Astrocyte (in vitro differentiated cells and primary cell): ENCODE data around the gene TMEM45B. TPM values are rescaled to one million over a fixed set of nuclear protein-coding genes. Genes with fewer than 3 reads are reported as not detected.

Source experiments
- DNase-seq: peaks from one replicate; pipeline ENCODE4 v3.0.0-alpha.2; 2010; ENCODE audit warnings: low read depth
- FAIRE-seq: peaks from 2 replicates; lab custom pipeline; 2011; peaks lifted over from hg19 to GRCh38; lab: Jason Lieb, UNC
- H2AFZ ChIP-seq: 2 replicates; pipeline ENCODE4 v1.6.0; 2012; ENCODE audit warnings: low read depth, low read length, inconsistent platforms
- H3K27ac ChIP-seq: 2 replicates; pipeline ENCODE4 v1.5.1; 2011; ENCODE audit warnings: low read depth, low read length, inconsistent platforms
- H3K27me3 ChIP-seq: 2 replicates; pipeline ENCODE4 v1.6.0; 2011; ENCODE audit warnings: low read length, inconsistent platforms; ENCODE audit not compliant: insufficient read depth
- H3K36me3 ChIP-seq: 2 replicates; pipeline ENCODE4 v1.5.1; 2011; ENCODE audit warnings: low read length, inconsistent platforms; ENCODE audit not compliant: insufficient read depth
- H3K4me1 ChIP-seq: 2 replicates; pipeline ENCODE4 v1.5.1; 2011; ENCODE audit warnings: low read length, inconsistent platforms; ENCODE audit not compliant: insufficient read depth
- H3K4me2 ChIP-seq: 2 replicates; pipeline ENCODE4 v1.6.0; 2012; ENCODE audit warnings: low read length, inconsistent platforms
- H3K4me3 ChIP-seq: 2 replicates; pipeline ENCODE4 v1.5.1; 2011; ENCODE audit warnings: low read depth, mild to moderate bottlenecking, low read length, inconsistent platforms; ENCODE audit not compliant: insufficient read depth
- H3K79me2 ChIP-seq: 2 replicates; pipeline ENCODE4 v1.6.0; 2012; ENCODE audit warnings: mild to moderate bottlenecking, low read length, inconsistent platforms; ENCODE audit not compliant: insufficient read depth
- H3K9ac ChIP-seq: 2 replicates; pipeline ENCODE4 v1.6.0; 2012; ENCODE audit warnings: mild to moderate bottlenecking, low read length, inconsistent platforms
- H3K9me3 ChIP-seq: 2 replicates; pipeline ENCODE4 v1.5.1; 2012; ENCODE audit warnings: low read depth, mild to moderate bottlenecking, low read length, inconsistent platforms; ENCODE audit not compliant: insufficient read depth
- H4K20me1 ChIP-seq: 2 replicates; pipeline ENCODE4 v1.6.0; 2012; ENCODE audit warnings: low read length, inconsistent platforms; ENCODE audit not compliant: insufficient read depth
- H3K27ac Mint-ChIP-seq: one replicate; pipeline ENCODE4 v1.8.0; 2021; ENCODE audit warnings: mild to moderate bottlenecking, mixed read lengths; ENCODE audit not compliant: unreplicated experiment
- H3K27me3 Mint-ChIP-seq: one replicate; pipeline ENCODE4 v1.8.0; 2021; ENCODE audit warnings: low read depth, mixed read lengths; ENCODE audit not compliant: unreplicated experiment
- H3K36me3 Mint-ChIP-seq: one replicate; pipeline ENCODE4 v1.8.0; 2021; ENCODE audit warnings: low read depth, mixed read lengths; ENCODE audit not compliant: unreplicated experiment
- H3K4me1 Mint-ChIP-seq: one replicate; pipeline ENCODE4 v1.8.0; 2021; ENCODE audit warnings: low read depth, mixed read lengths; ENCODE audit not compliant: unreplicated experiment
- H3K4me3 Mint-ChIP-seq: one replicate; pipeline ENCODE4 v1.8.0; 2021; ENCODE audit warnings: mild to moderate bottlenecking, moderate library complexity, mixed read lengths; ENCODE audit not compliant: unreplicated experiment
- H3K9me3 Mint-ChIP-seq: one replicate; pipeline ENCODE4 v1.8.0; 2021; ENCODE audit warnings: mild to moderate bottlenecking, mixed read lengths; ENCODE audit not compliant: unreplicated experiment
- EZH2 ChIP-seq: IDR thresholded peaks from 2 replicates; pipeline ENCODE4 v1.6.1; 2012; ENCODE audit warnings: mild to moderate bottlenecking, low read length, inconsistent platforms; ENCODE audit not compliant: insufficient read depth
- total RNA-seq: library from RNA; stranded (reverse); gene quantifications from 2 replicates; pipeline ENCODE4 v1.2.1, GENCODE V29; 2021
- TF ChIP-seq, protein P1 (sequence below): IDR thresholded peaks from 2 replicates; pipeline ENCODE4 v1.5.1; 2011; ENCODE audit warnings: low read depth, mild to moderate bottlenecking, inconsistent platforms, low read length, moderate library complexity; ENCODE audit not compliant: insufficient read depth

TMEM45B gene
- total RNA-seq, 1 donor from 2014 or later, result not detected

DNA sequence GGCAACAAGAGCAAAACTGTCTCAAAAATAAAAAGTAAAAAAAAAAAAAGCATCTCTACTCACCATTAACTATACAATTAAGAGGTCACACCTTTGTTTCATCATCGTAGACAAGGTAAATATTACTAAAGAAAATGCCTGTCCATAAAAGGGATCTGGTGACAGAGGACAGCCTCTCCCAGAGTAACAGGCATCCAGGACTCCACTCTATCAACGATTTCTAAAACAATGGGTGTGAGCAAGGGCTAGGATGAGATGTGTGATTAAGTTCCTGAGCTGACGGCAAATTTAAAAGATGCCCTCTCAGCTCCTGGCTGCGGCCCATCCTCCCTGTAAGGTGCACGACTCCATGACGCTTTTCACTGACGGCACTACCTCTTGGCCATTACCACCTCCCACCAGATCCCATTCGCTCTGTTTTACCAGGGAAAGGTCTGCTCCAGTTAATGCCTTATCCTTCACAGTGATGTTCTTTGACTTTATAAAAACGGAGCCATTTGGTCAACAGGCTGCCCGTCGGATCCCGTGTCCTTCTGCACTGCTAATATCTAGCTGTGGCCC lies 2.3 kb upstream of the TMEM45B start:
- Histone ChIP-seq H3K4me1 (peaks cover 3% of the 10 kb centered on the region), H3K36me3 (no peaks in the 10 kb centered on the region), H2AFZ (no peak overlapping the region), H3K27me3 (peaks cover 23% of the 10 kb centered on the region), H3K9me3 (no peaks in the 10 kb centered on the region), H3K4me2 (no peak overlapping the region), H3K27ac (no peak overlapping the region), H3K79me2 (no peaks in the 10 kb centered on the region), H3K4me3 (no peak overlapping the region), H3K9ac (no peak overlapping the region), H4K20me1 (no peaks in the 10 kb centered on the region)
- Mint-ChIP-seq H3K27me3 (peaks cover 49% of the 10 kb centered on the region), H3K27ac (no peak overlapping the region), H3K4me1 (no peaks in the 10 kb centered on the region), H3K9me3 (peaks cover 16% of the 10 kb centered on the region), H3K36me3 (peaks cover 4% of the 10 kb centered on the region), H3K4me3 (no peak overlapping the region)
- FAIRE-seq (no peak), DNase-seq (no peak)
- TF ChIP-seq, protein P1, sequence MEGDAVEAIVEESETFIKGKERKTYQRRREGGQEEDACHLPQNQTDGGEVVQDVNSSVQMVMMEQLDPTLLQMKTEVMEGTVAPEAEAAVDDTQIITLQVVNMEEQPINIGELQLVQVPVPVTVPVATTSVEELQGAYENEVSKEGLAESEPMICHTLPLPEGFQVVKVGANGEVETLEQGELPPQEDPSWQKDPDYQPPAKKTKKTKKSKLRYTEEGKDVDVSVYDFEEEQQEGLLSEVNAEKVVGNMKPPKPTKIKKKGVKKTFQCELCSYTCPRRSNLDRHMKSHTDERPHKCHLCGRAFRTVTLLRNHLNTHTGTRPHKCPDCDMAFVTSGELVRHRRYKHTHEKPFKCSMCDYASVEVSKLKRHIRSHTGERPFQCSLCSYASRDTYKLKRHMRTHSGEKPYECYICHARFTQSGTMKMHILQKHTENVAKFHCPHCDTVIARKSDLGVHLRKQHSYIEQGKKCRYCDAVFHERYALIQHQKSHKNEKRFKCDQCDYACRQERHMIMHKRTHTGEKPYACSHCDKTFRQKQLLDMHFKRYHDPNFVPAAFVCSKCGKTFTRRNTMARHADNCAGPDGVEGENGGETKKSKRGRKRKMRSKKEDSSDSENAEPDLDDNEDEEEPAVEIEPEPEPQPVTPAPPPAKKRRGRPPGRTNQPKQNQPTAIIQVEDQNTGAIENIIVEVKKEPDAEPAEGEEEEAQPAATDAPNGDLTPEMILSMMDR, result no peak
- TF ChIP-seq EZH2, result no peak

DNA sequence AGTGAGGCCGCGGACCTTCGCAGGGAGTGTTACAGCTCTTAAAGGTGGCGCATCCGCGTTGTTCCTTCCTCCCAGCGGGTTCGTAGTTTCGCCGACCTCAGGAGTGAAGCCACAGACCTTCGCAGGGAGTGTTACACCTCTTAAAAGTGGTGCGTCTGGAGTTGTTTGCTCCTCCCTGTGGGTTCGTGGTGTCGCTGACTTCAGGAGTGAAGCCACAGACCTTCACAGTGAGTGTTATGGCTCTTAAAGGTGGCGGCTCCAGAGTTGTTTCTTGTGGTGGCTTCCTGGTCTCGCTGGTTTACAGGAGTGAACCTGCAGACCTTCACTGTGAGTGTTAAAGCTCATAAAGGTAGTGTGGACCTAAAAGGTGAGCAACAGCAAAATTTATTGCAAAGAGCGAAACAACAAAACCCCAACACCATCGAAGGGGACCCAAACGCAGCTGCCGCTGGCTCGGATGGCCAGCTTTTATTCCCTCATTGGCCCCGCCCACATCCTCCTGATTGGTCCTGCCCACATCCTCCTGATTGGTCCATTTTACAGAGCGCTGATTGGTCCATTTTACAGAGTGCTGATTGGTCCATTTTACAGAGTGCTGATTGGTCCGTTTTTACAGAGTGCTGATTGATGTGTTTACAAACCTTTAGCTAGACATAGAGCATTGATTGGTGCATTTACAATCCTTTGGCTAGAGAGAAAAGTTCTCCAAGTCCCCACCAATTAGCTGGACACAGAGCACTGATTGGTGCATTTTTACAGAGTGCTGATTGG lies 1.2 kb upstream of the TMEM45B start:
- H3K27me3 ChIP-seq, result peaks cover 23% of the 10 kb centered on the region
- no peak overlapping the region for H2AFZ ChIP-seq
- Mint-ChIP-seq H3K4me3 (no peak overlapping the region), H3K9me3 (peaks cover 13% of the 10 kb centered on the region), H3K27ac (no peak overlapping the region), H3K27me3 (peaks cover 54% of the 10 kb centered on the region), H3K36me3 (peaks cover 4% of the 10 kb centered on the region), H3K4me1 (no peaks in the 10 kb centered on the region)
- no peaks in the 10 kb centered on the region for H3K9me3 ChIP-seq
- H3K27ac ChIP-seq, result no peak overlapping the region
- DNase-seq (no peak), FAIRE-seq (no peak)
- no peaks in the 10 kb centered on the region for H3K79me2 ChIP-seq
- TF ChIP-seq, protein P1, result no peak
- TF ChIP-seq EZH2, result no peak
- H4K20me1 ChIP-seq, result no peaks in the 10 kb centered on the region
- H3K4me3 ChIP-seq, result no peak overlapping the region
- no peaks in the 10 kb centered on the region for H3K36me3 ChIP-seq
- no peak overlapping the region for H3K9ac ChIP-seq
- H3K4me2 ChIP-seq, result no peak overlapping the region
- H3K4me1 ChIP-seq, result peaks cover 3% of the 10 kb centered on the region
